Naive thymus-derived CD8-positive, alpha-beta T cell (primary cell): ENCODE measurements around the gene ABCC1. TPM values are rescaled to one million over a fixed set of nuclear protein-coding genes. Genes with fewer than 3 reads are reported as not detected.

Experiments
- ATAC-seq, 2 donors: fragments of 150-1000 bp; cut with Tn5 transposase in 1 of 2; sonication (Bioruptor Pico), chemical (Tn5 transposase) in 1 of 2; 1 replicate in 1 of 2; 2 replicates in 1 of 2; pipeline ENCODE4 v1.10.0; 2021; ENCODE audit warnings: mild to moderate bottlenecking in 2 of 2, moderate library complexity in 2 of 2
- POLR2A ChIA-PET: fragments of 350-600 bp; sonication (Branson Sonifier 250); formaldehyde crosslinking; loops from one replicate; lab custom pipeline; 2021; ENCODE audit warnings: antibody characterized with exemption; lab: Charles Lee
- DNase-seq, 10 donors: peaks; one replicate each; pipeline versions ENCODE4 v3.0.0 to v3.0.0-alpha.2; 2020 to 2022
- H3K27ac Mint-ChIP-seq, 10 donors: one replicate each; pipeline ENCODE4 v1.8.0; 2020 to 2022; ENCODE audit warnings: mild to moderate bottlenecking in 10 of 10, mixed read lengths in 10 of 10, moderate library complexity in 4 of 10, inconsistent platforms in 1 of 10
- H3K27me3 Mint-ChIP-seq, 5 donors: one replicate each; pipeline ENCODE4 v1.8.0; 2021 to 2022; ENCODE audit warnings: mixed read lengths in 5 of 5
- H3K36me3 Mint-ChIP-seq, 3 donors: one replicate each; pipeline ENCODE4 v1.8.0; 2020 to 2022; ENCODE audit warnings: mixed read lengths in 3 of 3, mild to moderate bottlenecking in 2 of 3, inconsistent platforms in 1 of 3
- H3K4me1 Mint-ChIP-seq, 4 donors: one replicate each; pipeline ENCODE4 v1.8.0; 2021 to 2022; ENCODE audit warnings: mixed read lengths in 4 of 4
- H3K4me3 Mint-ChIP-seq, 10 donors: one replicate each; pipeline ENCODE4 v1.8.0; 2020 to 2022; ENCODE audit warnings: mild to moderate bottlenecking in 10 of 10, mixed read lengths in 10 of 10, moderate library complexity in 6 of 10, inconsistent platforms in 1 of 10
- H3K9me3 Mint-ChIP-seq, 9 donors: one replicate each; pipeline ENCODE4 v1.8.0; 2020 to 2022; ENCODE audit warnings: mixed read lengths in 9 of 9, mild to moderate bottlenecking in 3 of 9, inconsistent platforms in 1 of 9, moderate library complexity in 1 of 9
- polyA plus RNA-seq, 3 donors: library from polyadenylated mRNA; unstranded; fragments of 300-500 nt; fragmentation: Illumina TruSeq; gene quantifications; one replicate each; pipeline ENCODE4 v1.2.3, GENCODE V29; 2021
- total RNA-seq, 8 experiments: library from RNA in 2 of 8; stranded (reverse) in 2 of 8; gene quantifications; one replicate each; pipeline ENCODE4 v1.2.3 and lab custom pipeline; 2021 to 2026

ABCC1 gene
- total and polyA plus RNA-seq, 5 experiments from 2014 or later = 3.7 to 68.6 (median 9.0) TPM

DNA sequence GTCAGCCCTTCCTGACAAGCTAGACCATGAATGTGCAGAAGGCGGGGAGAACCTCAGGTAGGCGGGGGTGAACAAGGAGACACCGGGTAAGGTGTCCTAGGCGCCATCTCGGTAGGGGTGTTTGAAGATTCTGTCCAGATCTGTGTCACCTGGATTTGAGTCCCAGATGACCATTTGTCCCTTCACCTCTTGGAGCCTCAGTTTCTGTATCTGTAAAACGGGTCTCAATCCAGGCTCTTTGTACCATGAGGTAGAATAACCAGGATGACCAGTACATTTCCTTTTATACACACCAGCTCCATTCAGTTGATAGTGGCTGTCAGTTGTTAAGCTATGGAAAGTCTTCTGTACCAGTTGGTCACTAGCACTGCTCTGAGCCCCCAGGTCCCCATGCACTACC is 187.2 kb downstream of the ABCC1 start:
- H3K27me3 Mint-ChIP-seq = no peaks in the 10 kb centered on the region
- POLR2A ChIA-PET = no interaction called here
- ATAC-seq (no peak), DNase-seq (no peak)
- no peak overlapping the region for H3K27ac Mint-ChIP-seq
- H3K4me1 Mint-ChIP-seq = peaks cover 0 to 5% (median 0%) of the 10 kb centered on the region in 4 donors
- no peak overlapping the region for H3K4me3 Mint-ChIP-seq
- peaks cover 4 to 96% (median 40%) of the 10 kb centered on the region in 3 donors for H3K36me3 Mint-ChIP-seq
- H3K9me3 Mint-ChIP-seq = no peaks in the 10 kb centered on the region

DNA sequence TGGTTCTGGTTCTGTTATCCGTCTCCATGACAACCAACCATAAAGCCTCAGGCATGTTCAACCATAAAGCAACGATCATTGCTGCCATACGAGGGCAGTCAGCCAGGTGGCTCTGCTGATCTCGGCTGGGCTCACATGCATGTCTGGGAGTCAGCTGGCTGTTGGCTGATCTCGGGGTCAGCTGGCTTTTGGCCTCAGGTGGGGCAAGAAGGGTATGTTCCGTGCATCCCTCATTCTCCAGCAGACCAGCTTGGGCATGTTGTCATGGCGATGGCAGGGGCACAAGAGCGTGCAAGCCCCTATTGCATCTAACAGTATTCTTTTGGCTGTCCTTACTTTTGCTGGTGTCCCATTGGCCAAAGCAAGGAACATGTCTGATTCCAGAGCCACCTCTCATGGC is 187.7 kb downstream of the ABCC1 start:
- H3K36me3 Mint-ChIP-seq = peaks cover 4 to 95% (median 38%) of the 10 kb centered on the region in 3 donors
- peaks cover 0 to 5% (median 0%) of the 10 kb centered on the region in 4 donors for H3K4me1 Mint-ChIP-seq
- H3K9me3 Mint-ChIP-seq = no peaks in the 10 kb centered on the region
- H3K27ac Mint-ChIP-seq = no peak overlapping the region
- ATAC-seq (no peak), DNase-seq (no peak)
- H3K4me3 Mint-ChIP-seq = no peak overlapping the region
- no peaks in the 10 kb centered on the region for H3K27me3 Mint-ChIP-seq
- POLR2A ChIA-PET = no interaction called here

DNA sequence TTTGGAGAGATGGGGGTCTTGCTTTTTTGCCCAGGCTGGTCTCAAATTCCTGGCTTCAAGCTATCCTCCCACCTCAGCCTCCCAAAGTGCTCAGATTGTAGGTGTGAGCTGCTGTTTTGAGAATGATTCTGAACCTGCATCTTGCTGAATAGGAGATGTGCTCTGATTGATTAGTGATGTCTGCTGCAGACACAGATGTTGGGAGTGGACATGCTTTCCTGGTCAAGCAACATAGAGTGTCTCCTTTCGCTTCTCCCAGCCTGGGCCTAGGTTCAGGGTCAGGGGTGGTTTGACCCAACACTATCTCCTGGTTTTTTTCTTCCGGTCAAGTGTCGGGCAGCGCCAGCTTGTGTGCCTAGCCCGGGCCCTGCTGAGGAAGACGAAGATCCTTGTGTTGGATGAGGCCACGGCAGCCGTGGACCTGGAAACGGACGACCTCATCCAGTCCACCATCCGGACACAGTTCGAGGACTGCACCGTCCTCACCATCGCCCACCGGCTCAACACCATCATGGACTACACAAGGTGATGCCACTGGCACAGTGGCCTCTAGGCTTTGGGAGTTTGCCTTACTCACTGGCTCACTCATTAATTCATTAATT is 188.7 kb downstream of the ABCC1 start:
- ATAC-seq (no peak), DNase-seq (no peak)
- no peaks in the 10 kb centered on the region for H3K9me3 Mint-ChIP-seq
- no peak overlapping the region for H3K4me3 Mint-ChIP-seq
- peaks cover 0 to 5% (median 0%) of the 10 kb centered on the region in 4 donors for H3K4me1 Mint-ChIP-seq
- no peaks in the 10 kb centered on the region for H3K27me3 Mint-ChIP-seq
- H3K36me3 Mint-ChIP-seq = peaks cover 4 to 93% (median 35%) of the 10 kb centered on the region in 3 donors
- H3K27ac Mint-ChIP-seq = no peak overlapping the region
- POLR2A ChIA-PET = no interaction called here

DNA sequence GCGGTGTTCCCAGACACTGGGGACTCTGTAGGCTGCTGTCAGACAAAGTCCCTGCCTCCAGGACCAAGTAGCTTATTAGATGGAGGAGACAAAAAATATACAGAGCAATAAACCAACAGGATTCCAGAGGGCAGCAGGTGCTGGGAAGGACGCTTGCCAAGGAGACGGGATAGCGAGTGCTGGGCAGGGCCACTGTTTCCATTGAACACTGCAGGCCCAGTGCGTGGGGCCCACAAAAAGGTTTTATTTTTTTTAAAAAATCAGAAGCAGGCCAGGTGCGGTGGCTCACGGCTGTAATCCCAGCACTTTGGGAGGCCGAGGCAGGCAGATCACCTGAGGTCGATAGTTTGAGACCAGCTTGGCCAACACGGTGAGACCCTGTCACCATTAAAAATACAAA is 189.6 kb downstream of the ABCC1 start:
- Mint-ChIP-seq H3K9me3 (no peaks in the 10 kb centered on the region), H3K27ac (peak overlapping the region in 1 of 10 donors; percentile 85), H3K4me3 (no peak overlapping the region), H3K36me3 (peaks cover 4 to 89% (median 30%) of the 10 kb centered on the region in 3 donors), H3K4me1 (peaks cover 0 to 3% (median 0%) of the 10 kb centered on the region in 4 donors), H3K27me3 (no peaks in the 10 kb centered on the region)
- POLR2A ChIA-PET = no interaction called here
- ATAC-seq (no peak), DNase-seq (no peak)

DNA sequence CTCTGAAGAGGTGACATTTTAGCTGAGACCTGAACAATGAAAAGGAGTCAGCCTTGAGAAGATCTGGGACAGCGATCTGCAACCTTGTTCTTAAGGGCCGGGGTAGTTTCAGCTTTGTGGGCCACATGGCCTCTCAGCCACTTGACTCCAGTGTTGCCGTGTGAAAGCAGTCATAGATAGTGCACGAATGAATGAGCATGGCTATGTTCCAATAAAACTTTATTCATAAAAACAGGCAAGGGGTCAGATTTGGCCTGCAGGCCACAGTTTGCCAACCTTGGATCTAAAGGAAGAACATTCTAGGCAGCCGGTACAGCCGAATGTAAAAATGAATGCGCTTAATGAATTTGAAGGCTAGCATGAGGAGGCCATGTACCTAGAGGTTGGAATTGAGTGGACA is 190.4 kb downstream of the ABCC1 start:
- POLR2A ChIA-PET = no interaction called here
- ATAC-seq (no peak), DNase-seq (no peak)
- no peak overlapping the region for H3K4me3 Mint-ChIP-seq
- no peaks in the 10 kb centered on the region for H3K27me3 Mint-ChIP-seq
- H3K36me3 Mint-ChIP-seq = peaks cover 4 to 86% (median 27%) of the 10 kb centered on the region in 3 donors
- H3K4me1 Mint-ChIP-seq = peaks cover 0 to 3% (median 0%) of the 10 kb centered on the region in 4 donors
- no peak overlapping the region for H3K27ac Mint-ChIP-seq
- H3K9me3 Mint-ChIP-seq = no peaks in the 10 kb centered on the region

DNA sequence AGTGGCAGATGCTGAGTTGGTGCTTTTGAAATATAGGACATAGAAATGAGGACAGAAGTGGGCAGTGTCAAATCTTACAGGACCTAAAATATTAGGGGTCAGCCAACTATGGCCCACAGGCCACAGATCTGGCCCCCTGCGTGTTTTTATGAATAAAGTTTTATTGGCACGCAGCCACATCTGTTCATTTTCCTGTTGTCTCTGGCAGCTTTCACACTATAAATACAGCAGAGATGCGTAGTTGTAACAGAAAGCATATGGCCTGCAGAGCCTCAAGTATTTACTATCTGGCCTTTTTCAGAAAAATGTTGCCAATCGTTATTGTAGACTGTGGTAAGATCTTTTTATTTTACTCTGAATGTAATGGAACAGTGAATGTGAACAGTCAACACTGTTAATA is 191.1 kb downstream of the ABCC1 start:
- H3K4me3 Mint-ChIP-seq = no peak overlapping the region
- peaks cover 0 to 6% (median 0%) of the 10 kb centered on the region in 4 donors for H3K4me1 Mint-ChIP-seq
- DNase-seq (no peak), ATAC-seq (no peak)
- no peak overlapping the region for H3K27ac Mint-ChIP-seq
- H3K27me3 Mint-ChIP-seq = no peaks in the 10 kb centered on the region
- no peaks in the 10 kb centered on the region for H3K9me3 Mint-ChIP-seq
- POLR2A ChIA-PET = no interaction called here
- peaks cover 4 to 79% (median 23%) of the 10 kb centered on the region in 3 donors for H3K36me3 Mint-ChIP-seq

DNA sequence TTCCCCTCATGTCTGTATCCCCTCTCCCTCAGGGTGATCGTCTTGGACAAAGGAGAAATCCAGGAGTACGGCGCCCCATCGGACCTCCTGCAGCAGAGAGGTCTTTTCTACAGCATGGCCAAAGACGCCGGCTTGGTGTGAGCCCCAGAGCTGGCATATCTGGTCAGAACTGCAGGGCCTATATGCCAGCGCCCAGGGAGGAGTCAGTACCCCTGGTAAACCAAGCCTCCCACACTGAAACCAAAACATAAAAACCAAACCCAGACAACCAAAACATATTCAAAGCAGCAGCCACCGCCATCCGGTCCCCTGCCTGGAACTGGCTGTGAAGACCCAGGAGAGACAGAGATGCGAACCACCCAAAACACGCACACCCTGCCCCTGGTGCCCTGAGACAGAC is 191.7 kb downstream of the ABCC1 start:
- no peaks in the 10 kb centered on the region for H3K27me3 Mint-ChIP-seq
- H3K36me3 Mint-ChIP-seq = peaks cover 4 to 75% (median 22%) of the 10 kb centered on the region in 3 donors
- H3K9me3 Mint-ChIP-seq = no peaks in the 10 kb centered on the region
- DNase-seq (no peak), ATAC-seq (no peak)
- H3K27ac Mint-ChIP-seq = peak overlapping the region in 1 of 10 donors; percentile 49
- no peak overlapping the region for H3K4me3 Mint-ChIP-seq
- peaks cover 0 to 8% (median 0%) of the 10 kb centered on the region in 4 donors for H3K4me1 Mint-ChIP-seq
- POLR2A ChIA-PET = no interaction called here

DNA sequence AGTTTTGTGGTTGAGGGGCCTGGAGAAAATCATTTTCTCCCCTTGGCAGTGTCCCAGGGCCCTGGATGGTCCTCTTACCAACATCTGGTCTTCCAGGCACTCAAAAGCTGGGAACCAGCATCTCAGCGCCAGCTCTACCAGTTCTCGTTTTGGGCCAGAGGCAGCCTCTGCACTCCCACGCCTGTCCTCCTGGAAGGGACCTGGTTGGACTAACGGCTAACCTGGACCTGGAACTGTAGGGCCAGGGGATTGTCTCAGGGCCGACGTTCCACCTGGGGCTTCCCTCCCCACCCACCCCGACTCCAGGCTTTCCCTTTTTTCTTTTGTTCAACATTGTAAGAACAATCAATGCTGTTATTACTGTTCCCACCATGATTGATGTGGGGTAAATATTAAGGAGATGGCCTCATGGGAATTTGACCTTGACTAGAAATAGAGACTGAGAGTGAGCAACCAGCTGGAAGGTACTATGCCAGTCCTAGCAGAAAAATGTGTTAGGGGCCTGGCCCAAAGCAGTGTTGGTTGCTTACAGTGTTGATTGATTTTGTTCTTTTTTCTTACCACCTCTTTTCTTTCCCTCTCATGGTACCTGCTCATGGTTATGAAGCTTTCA is 192.5 kb downstream of the ABCC1 start:
- POLR2A ChIA-PET = no interaction called here
- no peak for DNase-seq
- no peaks in the 10 kb centered on the region for H3K9me3 Mint-ChIP-seq
- H3K36me3 Mint-ChIP-seq = peaks cover 4 to 68% (median 22%) of the 10 kb centered on the region in 3 donors
- no peak overlapping the region for H3K4me3 Mint-ChIP-seq
- H3K27me3 Mint-ChIP-seq = no peaks in the 10 kb centered on the region
- peak overlapping the region in 1 of 10 donors; percentile 32 for H3K27ac Mint-ChIP-seq
- no peak for ATAC-seq
- peaks cover 0 to 8% (median 0%) of the 10 kb centered on the region in 4 donors for H3K4me1 Mint-ChIP-seq

DNA sequence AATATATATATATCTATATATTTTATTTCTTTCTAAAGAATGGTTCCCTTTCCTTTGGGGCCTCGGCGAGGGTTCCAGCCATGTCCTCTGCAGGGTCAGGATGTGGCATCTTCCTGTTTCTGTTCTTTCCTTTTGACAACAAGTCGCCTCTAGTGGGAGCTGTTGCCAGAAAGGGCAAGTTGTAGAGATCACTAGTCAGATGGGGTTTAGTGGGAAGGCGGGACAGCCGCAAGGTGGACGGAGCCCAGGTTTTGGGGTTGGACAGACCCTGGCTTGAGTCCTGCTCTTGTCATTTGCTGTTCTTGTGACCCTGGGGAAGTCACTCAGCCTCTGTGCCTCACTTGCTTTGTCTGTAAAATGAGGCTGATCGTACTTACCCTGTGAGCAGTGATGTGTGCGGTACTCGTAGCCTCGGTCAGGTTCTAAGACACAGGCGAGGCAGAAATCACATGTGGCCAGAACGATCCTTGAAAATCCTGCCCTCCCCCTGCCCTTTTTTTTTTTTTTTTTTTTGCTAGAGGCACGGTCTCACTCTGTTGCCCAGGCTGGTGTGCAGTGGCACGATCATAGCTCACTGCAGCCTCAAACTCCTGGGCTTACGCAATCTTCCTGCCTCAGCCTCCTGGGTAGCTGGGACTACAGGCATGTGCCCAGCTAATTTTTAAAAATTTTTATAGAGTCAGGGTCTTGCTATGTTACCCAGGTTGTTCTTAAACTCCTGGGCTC is 193.8 kb downstream of the ABCC1 start:
- ATAC-seq (no peak), DNase-seq (peak in 1 of 10 donors; percentile 13)
- Mint-ChIP-seq H3K27ac (peak overlapping the region in 1 of 10 donors; percentile 43), H3K4me3 (no peak overlapping the region), H3K4me1 (peaks cover 0 to 8% (median 0%) of the 10 kb centered on the region in 4 donors), H3K36me3 (peaks cover 4 to 56% (median 22%) of the 10 kb centered on the region in 3 donors), H3K27me3 (no peaks in the 10 kb centered on the region), H3K9me3 (no peaks in the 10 kb centered on the region)
- POLR2A ChIA-PET = interaction anchor here (0.6 kb wide), 1 partner anchor 1201 kb away, joined by 3 read pairs; no protein-coding TSS in a partner anchor

DNA sequence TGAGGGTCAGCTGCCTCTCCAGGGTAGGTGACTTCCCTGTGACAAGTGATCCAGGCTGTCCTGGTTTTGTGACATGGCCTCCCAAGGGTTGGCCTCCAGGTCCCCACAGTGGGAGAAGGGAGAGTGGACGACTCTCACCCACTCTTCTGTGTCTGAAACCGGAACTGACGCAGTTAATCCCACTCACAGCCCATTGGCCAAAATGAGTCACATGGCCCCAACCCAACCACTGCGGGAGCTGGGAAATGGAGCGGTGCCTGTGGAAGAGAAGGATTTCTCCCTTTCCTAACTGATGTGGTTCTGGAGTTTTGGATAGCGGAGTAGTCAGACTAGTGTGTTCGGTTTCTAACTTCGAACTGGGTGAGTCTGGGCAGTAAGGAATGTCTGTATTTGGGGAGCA is 194.5 kb downstream of the ABCC1 start:
- Mint-ChIP-seq H3K9me3 (no peaks in the 10 kb centered on the region), H3K4me3 (no peak overlapping the region), H3K4me1 (peaks cover 0 to 8% (median 0%) of the 10 kb centered on the region in 4 donors), H3K36me3 (peaks cover 4 to 49% (median 19%) of the 10 kb centered on the region in 3 donors), H3K27me3 (no peaks in the 10 kb centered on the region), H3K27ac (peak overlapping the region in 1 of 10 donors; percentile 19)
- DNase-seq (no peak), ATAC-seq (no peak)
- POLR2A ChIA-PET = interaction anchor here (0.6 kb wide), 1 partner anchor 1200 kb away, joined by 3 read pairs; no protein-coding TSS in a partner anchor

DNA sequence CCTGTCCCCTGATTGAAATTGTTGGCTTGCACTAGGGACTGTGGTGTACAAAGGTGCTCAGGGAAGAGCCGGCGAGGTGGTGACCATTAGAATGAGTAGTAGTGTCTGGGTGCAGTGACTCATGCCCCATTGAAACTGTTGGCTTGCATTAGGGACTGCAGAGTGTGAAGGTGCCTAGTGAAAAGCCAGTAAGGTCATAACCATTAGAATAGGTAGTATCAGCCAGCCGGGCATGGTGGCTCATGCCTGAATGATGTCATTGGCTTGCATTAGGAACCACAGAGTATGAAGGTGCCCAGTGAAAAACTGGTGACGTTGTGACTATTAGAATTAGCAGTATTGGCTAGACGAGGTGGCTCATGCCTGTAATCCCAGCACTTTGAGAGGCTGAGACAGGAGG is 195.0 kb downstream of the ABCC1 start:
- Mint-ChIP-seq H3K9me3 (no peaks in the 10 kb centered on the region), H3K36me3 (peaks cover 4 to 44% (median 18%) of the 10 kb centered on the region in 3 donors), H3K4me1 (peaks cover 0 to 8% (median 0%) of the 10 kb centered on the region in 4 donors), H3K4me3 (no peak overlapping the region), H3K27ac (peak overlapping the region in 4 of 10 donors; percentile 19 to 39 (median 27)), H3K27me3 (no peaks in the 10 kb centered on the region)
- POLR2A ChIA-PET = no interaction called here
- DNase-seq (no peak), ATAC-seq (no peak)

DNA sequence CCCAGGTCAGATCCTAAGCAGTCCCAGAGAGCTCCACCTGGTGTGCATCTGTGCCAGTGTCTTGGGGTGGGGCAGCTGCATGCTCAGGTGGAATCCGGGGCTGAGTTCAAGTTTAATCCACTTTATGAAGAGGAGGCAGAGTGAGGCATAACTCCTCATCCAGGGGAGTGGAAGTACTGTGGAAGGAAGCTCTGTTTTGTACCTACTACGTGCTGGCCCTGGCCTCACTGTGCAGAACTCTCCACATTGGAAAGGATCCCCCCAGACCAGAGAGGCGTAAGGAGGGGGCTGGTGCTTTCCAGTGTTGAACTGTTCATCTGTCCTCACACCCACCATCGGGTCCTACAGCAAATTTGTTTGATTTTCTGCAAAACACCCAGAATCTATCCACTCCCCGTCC is 195.9 kb downstream of the ABCC1 start:
- DNase-seq (no peak), ATAC-seq (no peak)
- H3K27me3 Mint-ChIP-seq = no peaks in the 10 kb centered on the region
- H3K4me1 Mint-ChIP-seq = peaks cover 0 to 4% (median 0%) of the 10 kb centered on the region in 4 donors
- H3K27ac Mint-ChIP-seq = peak overlapping the region in 1 of 10 donors; percentile 37
- no peak overlapping the region for H3K4me3 Mint-ChIP-seq
- H3K36me3 Mint-ChIP-seq = peaks cover 0 to 37% (median 13%) of the 10 kb centered on the region in 3 donors
- no peaks in the 10 kb centered on the region for H3K9me3 Mint-ChIP-seq
- POLR2A ChIA-PET = no interaction called here
